ENCODE measurements around the gene TACR1. TPM values are rescaled to one million over a fixed set of nuclear protein-coding genes. Genes with fewer than 3 reads are reported as not detected.

The TACR1 gene
- total and polyA plus RNA-seq, 2 of the 13 experiments (the other 11 are each of a cell fraction or from before 2014, with no cell fraction given), result not detected

DNA sequence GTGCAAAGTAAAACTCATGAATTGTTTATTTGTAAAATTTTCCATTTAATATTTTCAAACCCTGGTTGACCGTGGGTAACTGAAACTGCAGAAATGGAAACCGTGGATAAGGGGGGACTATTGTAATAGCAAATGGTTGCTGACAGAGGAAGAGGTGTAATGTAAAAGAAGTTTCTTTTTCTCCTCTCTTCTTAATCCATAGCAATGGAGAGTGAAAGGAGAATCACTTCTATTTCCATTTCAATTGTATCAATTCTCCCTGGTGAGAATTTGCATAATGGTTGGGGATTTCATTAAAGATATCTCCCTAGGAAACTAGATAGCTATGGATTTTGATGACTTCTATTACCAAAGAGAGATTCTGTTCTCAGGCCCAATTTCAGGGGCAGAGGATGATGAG lies 24.8 kb downstream of the TACR1 start:
- no peak for ATAC-seq
- POLR2A ChIA-PET, result no interaction called here
- in situ Hi-C loops (cut with HindIII; ENCODE audit: extremely low pct_ligation_motif_present, low pct_unique_long_range_greater_than_20kb), result no loop called here

DNA sequence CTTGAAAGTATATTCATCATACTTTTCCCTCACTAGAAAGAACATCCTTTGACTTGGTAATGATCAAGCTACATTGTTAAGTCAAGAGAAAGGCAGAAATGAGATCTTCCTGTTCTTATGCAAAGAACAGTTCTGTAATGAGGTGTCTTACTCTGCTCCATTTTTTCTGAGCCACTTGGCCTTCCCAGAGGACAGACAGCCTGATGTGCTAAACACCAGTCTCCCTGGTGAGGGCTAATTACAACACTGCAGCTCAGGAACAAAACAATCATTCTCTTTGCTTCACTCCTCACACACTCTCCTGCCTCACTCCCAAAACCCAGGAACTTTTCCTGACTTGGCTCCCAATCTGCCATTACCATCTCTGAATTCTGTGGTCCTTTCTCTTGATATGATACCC lies 25.6 kb downstream of the TACR1 start:
- intact Hi-C loops (cut with micrococcal nuclease; ENCODE audit: unreplicated experiment) (no loop called here), in situ Hi-C loops (cut with HindIII; ENCODE audit: extremely low pct_ligation_motif_present, low pct_unique_long_range_greater_than_20kb) (no loop called here)
- no peaks in the 10 kb centered on the region for H3K9me3 ChIP-seq (ENCODE audit: low read length)
- ATAC-seq (no peak), DNase-seq (ENCODE audit: low spot score) (no peak), FAIRE-seq (no peak)
- no peaks in the 10 kb centered on the region for H3K36me3 ChIP-seq (replicated peaks in 1 of 2; ENCODE audit: control insufficient read depth in 1 of 2, insufficient read depth in 2 of 2, low read length in 2 of 2)
- no peak overlapping the region for H2AFZ ChIP-seq (ENCODE audit: low read length)
- no TSS peak for BruUV-seq (replicated peaks)
- H3K4me1 ChIP-seq (ENCODE audit: insufficient read depth, low read length), result peaks cover 10% of the 10 kb centered on the region
- no peaks in the 10 kb centered on the region for H3K79me2 ChIP-seq (ENCODE audit: insufficient read depth, low read length)
- TF ChIP-seq ZFP41 (CRISPR knock-in tag; IDR thresholded peaks at IDR 0.05; ENCODE audit: borderline replicate concordance), result no peak
- TF ChIP-seq, protein P1, sequence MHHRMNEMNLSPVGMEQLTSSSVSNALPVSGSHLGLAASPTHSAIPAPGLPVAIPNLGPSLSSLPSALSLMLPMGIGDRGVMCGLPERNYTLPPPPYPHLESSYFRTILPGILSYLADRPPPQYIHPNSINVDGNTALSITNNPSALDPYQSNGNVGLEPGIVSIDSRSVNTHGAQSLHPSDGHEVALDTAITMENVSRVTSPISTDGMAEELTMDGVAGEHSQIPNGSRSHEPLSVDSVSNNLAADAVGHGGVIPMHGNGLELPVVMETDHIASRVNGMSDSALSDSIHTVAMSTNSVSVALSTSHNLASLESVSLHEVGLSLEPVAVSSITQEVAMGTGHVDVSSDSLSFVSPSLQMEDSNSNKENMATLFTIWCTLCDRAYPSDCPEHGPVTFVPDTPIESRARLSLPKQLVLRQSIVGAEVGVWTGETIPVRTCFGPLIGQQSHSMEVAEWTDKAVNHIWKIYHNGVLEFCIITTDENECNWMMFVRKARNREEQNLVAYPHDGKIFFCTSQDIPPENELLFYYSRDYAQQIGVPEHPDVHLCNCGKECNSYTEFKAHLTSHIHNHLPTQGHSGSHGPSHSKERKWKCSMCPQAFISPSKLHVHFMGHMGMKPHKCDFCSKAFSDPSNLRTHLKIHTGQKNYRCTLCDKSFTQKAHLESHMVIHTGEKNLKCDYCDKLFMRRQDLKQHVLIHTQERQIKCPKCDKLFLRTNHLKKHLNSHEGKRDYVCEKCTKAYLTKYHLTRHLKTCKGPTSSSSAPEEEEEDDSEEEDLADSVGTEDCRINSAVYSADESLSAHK (CRISPR knock-in tag; IDR thresholded peaks at IDR 0.05; ENCODE audit: borderline replicate concordance), result no peak
- TF ChIP-seq RFXANK (CRISPR knock-in tag; IDR thresholded peaks at IDR 0.05), result no peak
- no peaks in the 10 kb centered on the region for H3K27me3 ChIP-seq (ENCODE audit: control insufficient read depth in 1 of 2, insufficient read depth in 2 of 2, low read length in 2 of 2)
- CTCF ChIA-PET (ENCODE audit: low intra/inter-chr PET ratio, low total read pairs), result no interaction called here
- no peaks in the 10 kb centered on the region for H4K20me1 ChIP-seq (ENCODE audit: insufficient read depth, low read length)
- no peak overlapping the region for H3K4me3 ChIP-seq (replicated peaks in 1 of 3; ENCODE audit: insufficient read depth in 1 of 3, low read depth in 2 of 3, low read length in 3 of 3)
- H3K9ac ChIP-seq (ENCODE audit: insufficient read depth, low read depth, low read length), result no peak overlapping the region
- POLR2A ChIA-PET, result no interaction called here
- no peak overlapping the region for H3K27ac ChIP-seq (ENCODE audit: extremely low read length, insufficient read depth, low read length)
- no peak overlapping the region for H3K4me2 ChIP-seq (ENCODE audit: low read depth, low read length)

More for the DNA sequence above, 24.8 kb downstream of the TACR1 start:
- DNase-seq (ENCODE audit: low spot score) (no peak), FAIRE-seq (no peak)
- Histone ChIP-seq H3K4me1 (ENCODE audit: insufficient read depth, low read length) (peaks cover 10% of the 10 kb centered on the region), H3K9ac (ENCODE audit: insufficient read depth, low read depth, low read length) (no peak overlapping the region), H3K4me3 (replicated peaks in 1 of 3; ENCODE audit: insufficient read depth in 1 of 3, low read depth in 2 of 3, low read length in 3 of 3) (no peak overlapping the region), H3K9me3 (ENCODE audit: low read length) (no peaks in the 10 kb centered on the region), H4K20me1 (ENCODE audit: insufficient read depth, low read length) (no peaks in the 10 kb centered on the region), H3K27me3 (ENCODE audit: control insufficient read depth in 1 of 2, insufficient read depth in 2 of 2, low read length in 2 of 2) (no peaks in the 10 kb centered on the region), H3K36me3 (replicated peaks in 1 of 2; ENCODE audit: control insufficient read depth in 1 of 2, insufficient read depth in 2 of 2, low read length in 2 of 2) (no peaks in the 10 kb centered on the region), H2AFZ (ENCODE audit: low read length) (no peak overlapping the region), H3K27ac (ENCODE audit: extremely low read length, insufficient read depth, low read length) (no peak overlapping the region), H3K79me2 (ENCODE audit: insufficient read depth, low read length) (no peaks in the 10 kb centered on the region), H3K4me2 (ENCODE audit: low read depth, low read length) (no peak overlapping the region)
- WGBS (ENCODE audit: low lambda C conversion rate), result 27% methylated on average over 2 of the region's 2 CpGs
- no TSS peak for BruUV-seq (replicated peaks)
- no peak for TF ChIP-seq SMARCC2 (IDR thresholded peaks at IDR 0.05)
- no peak for TF ChIP-seq SRY (CRISPR knock-in tag; IDR thresholded peaks at IDR 0.05)
- no peak for TF ChIP-seq ZSCAN12 (CRISPR knock-in tag; IDR thresholded peaks at IDR 0.05)
- intact Hi-C loops (cut with micrococcal nuclease; ENCODE audit: unreplicated experiment), result no loop called here
- CTCF ChIA-PET (ENCODE audit: low intra/inter-chr PET ratio, low total read pairs), result no interaction called here
